Ammon's horn (tissue), 1 donor: ENCODE data around the gene SRGAP3.

Experiments used
- DNase-seq: peaks from one replicate; pipeline ENCODE4 v3.0.0-alpha.2; 2016; ENCODE audit warnings: low spot score

The SRGAP3 gene

GRCh38 chr3:9015250-9015649 lies 234.2 kb downstream of the SRGAP3 start:
- no peak for DNase-seq

- peak; percentile 14 for DNase-seq
These were observed 235.5 kb downstream of the SRGAP3 start for GRCh38 chr3:9013782-9014563.

GRCh38 chr3:9012521-9012920 lies 236.9 kb downstream of the SRGAP3 start:
- DNase-seq = no peak

GRCh38 chr3:9009976-9010545 lies 239.4 kb downstream of the SRGAP3 start:
- no peak for DNase-seq

- DNase-seq = no peak
These were observed 240.7 kb downstream of the SRGAP3 start for GRCh38 chr3:9008550-9009255.

- DNase-seq = no peak
These were observed 241.5 kb downstream of the SRGAP3 start for GRCh38 chr3:9007928-9008327.

- no peak for DNase-seq
These were observed 242.2 kb downstream of the SRGAP3 start for GRCh38 chr3:9007213-9007612.

- no peak for DNase-seq
These were observed 249.4 kb downstream of the SRGAP3 start for GRCh38 chr3:9000041-9000440.

GRCh38 chr3:8997151-8997550 lies 252.3 kb downstream of the SRGAP3 start:
- DNase-seq = no peak

GRCh38 chr3:8996681-8997121 lies 252.7 kb downstream of the SRGAP3 start:
- peak; percentile 89 for DNase-seq

- DNase-seq = no peak
These were observed 253.2 kb downstream of the SRGAP3 start for GRCh38 chr3:8996216-8996615.

GRCh38 chr3:8994226-8994625 lies 255.2 kb downstream of the SRGAP3 start:
- DNase-seq = no peak

- no peak for DNase-seq
These were observed 256.1 kb downstream of the SRGAP3 start for GRCh38 chr3:8993331-8993730.

GRCh38 chr3:8992854-8993253 lies 256.6 kb downstream of the SRGAP3 start:
- DNase-seq = no peak

GRCh38 chr3:8992199-8992598 lies 257.2 kb downstream of the SRGAP3 start:
- DNase-seq = no peak

GRCh38 chr3:8990266-8991215 lies 258.9 kb downstream of the SRGAP3 start:
- DNase-seq = no peak

GRCh38 chr3:8988791-8989558 lies 260.5 kb downstream of the SRGAP3 start:
- no peak for DNase-seq

GRCh38 chr3:8988384-8988655 lies 261.1 kb downstream of the SRGAP3 start:
- no peak for DNase-seq

GRCh38 chr3:8987645-8988383 lies 261.6 kb downstream of the SRGAP3 start:
- DNase-seq = peak; percentile 83

GRCh38 chr3:8987226-8987625 lies 262.2 kb downstream of the SRGAP3 start:
- no peak for DNase-seq

- DNase-seq = no peak
These were observed 262.7 kb downstream of the SRGAP3 start for GRCh38 chr3:8986741-8987140.
